ENCODE measurements around the gene IRX4.
"Not testable (repeated sequence)": the region's sequence is repeated elsewhere in the genome, so short reads cannot be mapped to it uniquely, and the experiment has no call there.

IRX4 gene

GRCh38 chr5:1856596-1857255, 26.0 kb downstream of the IRX4 start:
- no peak for DNase-seq

- DNase-seq: no peak
Observed at GRCh38 chr5:1855596-1855995, 27.1 kb downstream of the IRX4 start.

DNA sequence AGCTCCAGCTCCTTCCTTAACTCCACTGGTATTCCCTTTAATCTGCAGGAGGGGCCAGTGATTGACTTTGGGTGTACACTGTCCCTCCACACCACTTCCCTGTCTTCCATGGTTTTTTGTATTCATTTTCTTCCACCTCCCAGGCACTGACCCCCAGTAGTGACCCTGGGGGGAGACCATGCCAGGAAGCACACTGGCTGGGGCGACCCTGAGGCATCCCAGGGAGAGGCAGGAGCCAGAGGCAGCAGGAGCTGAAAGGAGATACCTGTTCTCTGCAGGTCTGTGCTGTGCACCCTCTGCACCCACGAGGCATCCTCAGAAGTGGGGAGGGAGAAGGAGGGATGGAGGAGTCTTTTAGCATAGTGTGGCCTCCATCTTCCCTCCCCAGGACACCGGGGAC, 27.6 kb downstream of the IRX4 start:
- no peak for DNase-seq

GRCh38 chr5:1853531-1853930, 29.2 kb downstream of the IRX4 start:
- DNase-seq: no peak

DNA sequence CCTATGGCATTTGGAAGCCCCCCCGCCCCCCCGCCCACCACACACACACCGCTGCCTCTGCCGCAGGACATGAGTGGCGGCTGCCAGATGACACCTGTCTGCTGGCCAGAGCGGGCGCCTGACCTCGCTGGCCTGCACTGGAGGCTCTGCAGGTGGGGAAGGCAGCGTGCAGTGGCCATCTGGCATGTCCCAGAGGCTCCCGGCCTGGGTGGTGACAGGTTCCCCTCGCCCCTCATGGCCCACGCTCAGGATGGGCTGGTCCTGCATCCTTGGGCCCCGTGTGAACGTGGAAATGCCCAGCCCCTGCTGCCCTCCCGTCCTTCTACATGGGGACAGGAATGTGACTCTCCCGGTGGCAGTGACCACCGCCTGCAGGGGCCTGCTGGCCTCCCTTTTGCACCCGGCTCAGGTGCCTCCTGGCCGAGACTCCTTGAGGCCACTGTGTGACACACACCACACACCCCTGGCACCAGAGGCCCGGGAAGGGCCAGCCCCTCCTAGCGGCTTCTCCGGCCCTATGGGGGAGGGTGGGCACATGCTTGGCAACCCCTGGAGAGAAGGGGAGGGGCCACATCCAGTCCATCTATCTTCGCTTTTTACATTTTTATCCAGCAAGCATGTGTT, 30.3 kb downstream of the IRX4 start:
- no peak for DNase-seq

- no peak for DNase-seq
Observed at GRCh38 chr5:1851290-1851934, 31.3 kb downstream of the IRX4 start.

DNA sequence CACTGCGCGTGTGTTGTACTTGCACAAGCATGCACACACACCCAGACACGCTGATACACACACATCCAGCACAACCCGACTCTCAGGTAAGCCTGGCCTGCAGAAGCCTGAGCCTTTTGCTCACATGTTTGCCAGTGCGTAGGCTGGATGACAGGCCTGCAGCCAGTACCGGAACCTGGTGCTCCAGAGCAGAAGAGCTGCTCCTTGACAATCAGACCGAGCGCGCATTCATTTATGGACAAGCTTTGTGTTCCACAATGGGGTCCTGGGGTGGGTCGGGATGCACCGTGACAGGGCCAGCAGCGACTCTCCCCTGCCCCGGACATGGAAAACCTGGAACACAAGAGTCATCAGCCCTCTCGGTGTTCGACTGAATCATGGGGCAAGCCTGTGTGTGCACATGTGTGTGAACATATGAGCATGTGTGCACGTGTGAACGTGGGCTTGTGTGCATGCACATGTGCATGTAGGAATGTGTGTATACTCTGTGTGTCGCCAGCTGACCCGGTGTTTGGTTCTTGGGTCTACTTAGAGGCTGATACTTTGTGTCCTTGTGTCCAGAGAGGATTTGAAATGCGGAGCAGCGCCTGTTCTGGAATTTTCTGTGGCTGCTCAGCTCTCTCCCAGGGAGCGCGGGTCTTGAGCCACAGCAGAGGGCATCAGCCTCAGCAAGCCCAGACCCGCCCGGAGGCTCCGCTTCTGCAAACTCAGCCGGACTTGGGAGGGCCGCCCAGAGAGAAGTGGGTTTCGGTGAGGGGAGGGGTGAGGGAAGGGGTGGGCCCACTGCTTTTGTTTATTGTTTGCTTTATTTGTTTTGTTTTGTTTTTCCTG, 32.2 kb downstream of the IRX4 start:
- no peak for DNase-seq

GRCh38 chr5:1847611-1848010, 35.1 kb downstream of the IRX4 start:
- no peak for DNase-seq

GRCh38 chr5:1847056-1847455, 35.7 kb downstream of the IRX4 start:
- DNase-seq: no peak

- no peak for DNase-seq
Observed at GRCh38 chr5:1846583-1846982, 36.1 kb downstream of the IRX4 start.

GRCh38 chr5:1845696-1846095, 37.0 kb downstream of the IRX4 start:
- no peak for DNase-seq

DNA sequence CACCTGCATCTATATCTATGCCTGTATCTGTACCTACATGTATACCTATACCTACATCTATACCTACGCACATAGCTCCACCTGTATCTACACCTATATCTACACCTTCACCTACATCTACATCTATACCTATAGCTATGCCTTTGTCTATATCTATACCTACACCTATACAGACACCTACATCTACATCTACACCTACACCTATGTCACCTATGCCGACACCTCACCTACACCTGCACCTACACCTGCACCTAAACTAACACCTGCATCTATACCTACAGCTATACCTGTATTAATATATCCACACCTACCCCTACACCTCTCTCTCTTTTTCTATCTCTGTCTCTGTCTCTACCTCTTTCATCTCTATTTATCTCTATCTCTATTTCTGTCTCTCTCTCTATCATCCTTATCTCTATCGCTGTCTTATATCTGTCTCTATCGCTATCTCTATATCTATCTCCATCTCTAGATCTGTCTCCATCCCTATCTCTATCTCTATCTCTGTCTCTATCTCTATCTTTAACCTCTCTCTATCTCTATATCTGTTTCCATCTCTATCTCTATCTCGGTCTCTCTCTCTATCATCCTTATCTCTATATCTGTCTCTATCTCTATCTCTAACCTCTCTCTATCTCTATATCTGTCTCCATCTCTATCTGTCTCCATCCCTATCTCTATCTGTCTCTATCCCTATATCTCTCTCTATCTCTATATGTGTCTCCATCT, 37.9 kb downstream of the IRX4 start:
- no peak for DNase-seq

DNA sequence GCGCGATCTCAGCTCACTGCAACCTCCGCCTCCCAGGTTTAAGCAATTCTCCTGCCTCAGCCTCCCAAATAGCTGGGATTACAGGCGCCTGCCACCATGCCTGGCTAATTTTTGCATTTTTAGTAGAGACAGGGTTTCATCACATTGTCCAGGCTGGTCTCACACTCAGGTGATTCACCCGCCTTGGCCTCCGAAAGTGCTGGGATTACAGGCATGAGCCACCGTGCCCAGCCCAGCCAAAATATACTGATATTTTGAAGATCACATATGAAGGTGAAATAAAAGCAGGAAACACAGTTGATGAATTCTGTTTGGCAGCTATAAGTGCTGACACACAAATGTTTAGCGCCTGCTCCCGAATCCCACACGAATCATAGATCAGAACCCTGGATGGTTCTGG, 39.0 kb downstream of the IRX4 start:
- not testable (repeated sequence) for DNase-seq

GRCh38 chr5:1842004-1842819, 40.5 kb downstream of the IRX4 start:
- DNase-seq: no peak

DNA sequence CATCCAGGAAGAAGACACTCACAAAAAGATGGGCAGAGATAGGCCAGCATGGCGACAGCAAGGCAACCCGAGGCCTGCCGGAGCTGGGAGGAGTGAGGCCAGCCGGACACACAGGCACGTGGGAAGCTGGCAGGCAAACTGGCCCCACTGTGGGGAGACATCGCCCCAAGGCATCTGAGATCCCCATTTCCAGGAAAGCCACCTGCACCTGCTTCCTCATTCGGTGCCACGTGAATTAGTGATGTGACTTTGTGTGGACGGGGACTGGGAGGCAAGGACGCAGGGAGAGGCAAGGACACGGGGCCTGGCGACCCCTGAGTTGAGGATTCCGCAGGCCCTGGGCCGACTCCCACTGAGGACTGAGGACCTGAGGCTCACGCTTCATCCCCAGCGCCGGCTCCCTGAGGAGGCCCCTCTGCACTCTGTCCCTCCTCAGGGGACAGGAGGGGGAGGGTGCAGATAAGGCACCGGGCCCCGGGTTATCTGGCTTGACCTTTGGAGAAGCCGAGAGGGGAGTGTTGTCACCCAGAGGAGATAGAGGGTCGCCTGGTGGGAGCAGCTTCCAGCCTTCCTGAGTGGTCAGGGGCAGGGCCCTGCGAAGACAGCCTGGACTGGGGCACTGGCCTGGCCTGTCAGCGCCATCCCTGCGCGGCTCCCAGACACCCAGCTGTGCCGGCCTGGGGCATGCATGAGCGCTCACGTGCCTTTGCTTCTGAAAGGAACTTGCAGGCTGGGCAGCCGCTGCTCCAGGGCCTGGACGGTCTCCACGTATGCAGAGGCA, 41.8 kb downstream of the IRX4 start:
- DNase-seq: no peak

- no peak for DNase-seq
Observed at GRCh38 chr5:1840071-1840547, 42.6 kb downstream of the IRX4 start.

DNA sequence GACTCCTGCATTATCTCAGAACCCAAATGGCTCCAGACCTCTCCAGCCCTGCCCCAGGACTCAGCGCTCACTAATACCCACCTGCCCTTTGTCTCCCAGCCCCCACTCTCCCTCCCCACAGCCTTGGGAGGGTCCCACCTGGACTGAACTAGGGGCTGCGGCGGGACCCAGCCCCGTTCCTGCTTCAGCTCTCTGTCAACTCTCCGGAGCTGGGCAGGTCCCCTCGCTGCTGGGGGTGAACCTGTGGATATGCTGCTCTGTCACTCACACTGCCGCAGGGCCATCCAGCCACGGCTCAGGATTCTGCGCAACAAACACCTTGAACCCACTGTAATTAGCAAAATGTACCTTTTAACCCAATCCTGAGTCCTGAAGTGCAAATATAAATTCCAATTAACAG, 44.7 kb downstream of the IRX4 start:
- DNase-seq: no peak

- no peak for DNase-seq
Observed at GRCh38 chr5:1836891-1837880, 45.5 kb downstream of the IRX4 start.

DNA sequence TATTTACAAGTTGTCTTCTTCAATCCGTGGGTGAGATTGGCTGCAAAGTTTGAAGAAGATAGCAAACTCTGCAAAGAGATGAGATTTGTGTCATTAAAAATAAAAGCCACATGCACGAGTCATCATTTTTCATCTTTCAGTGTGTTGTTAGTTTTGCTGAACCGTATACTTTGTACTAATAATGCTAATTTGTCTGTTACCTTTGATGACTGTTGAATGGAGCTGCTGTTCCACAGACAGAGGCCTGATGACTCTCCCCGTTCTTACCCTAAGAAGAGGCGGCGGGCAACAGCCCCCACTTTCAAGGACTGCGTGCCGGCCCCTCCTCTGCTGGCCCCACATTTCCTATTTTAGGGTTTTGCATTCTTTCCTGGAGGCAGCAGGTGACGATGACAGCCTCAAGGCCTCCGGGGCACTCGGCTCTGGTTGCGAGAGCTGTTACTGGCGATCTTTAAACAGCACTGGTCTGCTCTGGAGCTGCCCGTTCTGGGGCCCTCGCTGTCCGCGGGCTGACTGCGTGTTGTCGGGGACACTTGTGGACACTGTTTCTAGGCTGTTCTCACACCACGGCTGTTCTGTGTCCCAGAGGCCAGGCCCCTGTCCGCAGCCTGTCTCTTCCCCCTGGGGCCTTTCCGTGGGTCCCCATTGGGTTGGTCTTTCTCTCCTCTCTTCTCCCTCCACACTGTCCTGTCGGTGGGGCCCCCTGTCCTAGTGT, 46.4 kb downstream of the IRX4 start:
- DNase-seq: no peak
